Liver (tissue), 9 donors: ENCODE measurements around the gene CDH4. TPM values are rescaled to one million over a fixed set of nuclear protein-coding genes. Genes with fewer than 3 reads are reported as not detected.

Source experiments
- DNase-seq: peaks from one replicate; pipeline ENCODE4 v3.0.0-alpha.2; 2017; ENCODE audit warnings: low spot score
- H3K27ac ChIP-seq, 2 donors: one replicate each; pipeline ENCODE4 v1.7.0; 2013; ENCODE audit warnings: inconsistent platforms in 2 of 2, low read length in 2 of 2, control low read depth in 1 of 2, low read depth in 1 of 2, mild to moderate bottlenecking in 1 of 2
- H3K27me3 ChIP-seq, 4 donors: one replicate each; pipeline versions ENCODE4 v1.6.1 to v1.7.0; 2013; ENCODE audit warnings: low read length in 3 of 4, inconsistent platforms in 1 of 4, mild to moderate bottlenecking in 1 of 4, moderate library complexity in 1 of 4; ENCODE audit not compliant: control insufficient read depth in 4 of 4, insufficient read depth in 4 of 4
- H3K36me3 ChIP-seq, 4 donors: one replicate each; pipeline versions ENCODE4 v1.6.1 to v1.7.0; 2013; ENCODE audit warnings: low read length in 3 of 4, mild to moderate bottlenecking in 3 of 4, low read depth in 1 of 4, moderate library complexity in 1 of 4; ENCODE audit not compliant: control insufficient read depth in 4 of 4, insufficient read depth in 3 of 4
- H3K4me1 ChIP-seq, 4 donors: one replicate each; pipeline versions ENCODE4 v1.6.1 to v1.7.0; 2013; ENCODE audit warnings: low read length in 3 of 4, mild to moderate bottlenecking in 3 of 4, moderate library complexity in 1 of 4; ENCODE audit not compliant: control insufficient read depth in 4 of 4, insufficient read depth in 4 of 4
- H3K4me3 ChIP-seq, 3 donors: one replicate each; pipeline versions ENCODE4 v1.6.1 to v1.7.0; 2013; ENCODE audit warnings: low read length in 3 of 3, control low read depth in 1 of 3, low read depth in 1 of 3, mild to moderate bottlenecking in 1 of 3
- H3K9ac ChIP-seq, 2 donors: one replicate each; pipeline ENCODE4 v1.7.0; 2013; ENCODE audit warnings: low read length in 2 of 2, mild to moderate bottlenecking in 2 of 2, moderate library complexity in 2 of 2, control low read depth in 1 of 2, low read depth in 1 of 2
- H3K9me3 ChIP-seq, 4 donors: one replicate each; pipeline versions ENCODE4 v1.6.1 to v1.7.0; 2013; ENCODE audit warnings: low read length in 3 of 4; ENCODE audit not compliant: control insufficient read depth in 4 of 4
- ATF3 ChIP-seq: IDR thresholded peaks from 2 replicates; pipeline ENCODE4 v1.6.1; 2016; ENCODE audit warnings: antibody characterized with exemption
- CTCF ChIP-seq: fragments of 150-350 bp; IDR thresholded peaks from 2 replicates; pipeline ENCODE4 v1.5.1; 2017; ENCODE audit warnings: improper control_type of control experiment, low read depth, low read length; ENCODE audit not compliant: missing input control
- EGR1 ChIP-seq, 2 donors: IDR thresholded peaks; 2 replicates each; pipeline ENCODE4 v1.6.1; 2016 to 2018; ENCODE audit warnings: antibody characterized with exemption in 2 of 2, low read depth in 2 of 2
- FOXA1 ChIP-seq: IDR thresholded peaks from 2 replicates; pipeline ENCODE4 v1.6.1; 2016; ENCODE audit warnings: antibody characterized with exemption
- FOXA2 ChIP-seq: IDR thresholded peaks from 2 replicates; pipeline ENCODE4 v1.6.1; 2016; ENCODE audit warnings: antibody characterized with exemption
- GABPA ChIP-seq, 2 donors: IDR thresholded peaks in 1 of 2; conservative IDR thresholded peaks in 1 of 2; 2 replicates each; pipeline ENCODE4 v1.6.1; 2016; ENCODE audit warnings: antibody characterized with exemption in 2 of 2, mild to moderate bottlenecking in 1 of 2, moderate library complexity in 1 of 2
- HNF4A ChIP-seq, 2 donors: conservative IDR thresholded peaks; 2 replicates each; pipeline ENCODE4 v1.6.1; 2016; ENCODE audit warnings: antibody characterized with exemption in 2 of 2, mild to moderate bottlenecking in 2 of 2
- HNF4G ChIP-seq: IDR thresholded peaks from 2 replicates; pipeline ENCODE4 v1.6.1; 2016; ENCODE audit warnings: antibody characterized with exemption
- JUND ChIP-seq, 2 donors: IDR thresholded peaks; 2 replicates each; pipeline ENCODE4 v1.6.1; 2016; ENCODE audit warnings: antibody characterized with exemption in 2 of 2
- NR2F2 ChIP-seq: IDR thresholded peaks from 2 replicates; pipeline ENCODE4 v1.6.1; 2016; ENCODE audit warnings: antibody characterized with exemption
- RAD21 ChIP-seq, 2 donors: IDR thresholded peaks; 2 replicates each; pipeline ENCODE4 v1.6.1; 2016; ENCODE audit warnings: antibody characterized with exemption in 2 of 2, mild to moderate bottlenecking in 2 of 2
- REST ChIP-seq: IDR thresholded peaks from 2 replicates; pipeline ENCODE4 v1.6.1; 2016; ENCODE audit warnings: antibody characterized with exemption, mild to moderate bottlenecking
- RXRA ChIP-seq, 2 donors: IDR thresholded peaks; 2 replicates each; pipeline ENCODE4 v1.6.1; 2017 to 2018; ENCODE audit warnings: antibody characterized with exemption in 2 of 2, mild to moderate bottlenecking in 1 of 2
- SP1 ChIP-seq: IDR thresholded peaks from 2 replicates; pipeline ENCODE4 v1.6.1; 2018; ENCODE audit warnings: antibody characterized with exemption, mild to moderate bottlenecking
- TAF1 ChIP-seq: conservative IDR thresholded peaks from 2 replicates; pipeline ENCODE4 v1.6.1; 2016; ENCODE audit warnings: antibody characterized with exemption, mild to moderate bottlenecking
- YY1 ChIP-seq: IDR thresholded peaks from 2 replicates; pipeline ENCODE4 v1.6.1; 2016; ENCODE audit warnings: antibody characterized with exemption, mild to moderate bottlenecking
- ZBTB33 ChIP-seq: IDR thresholded peaks from 2 replicates; pipeline ENCODE4 v1.6.1; 2016; ENCODE audit warnings: antibody characterized with exemption
- WGBS: extraction: QIAGEN DNeasy Blood & Tissue Kit; methylation state at CpG from one replicate; pipeline ENCODE4 v1.1.7; 2013; 5-methylcytosine and 5-hydroxymethylcytosine counted together
- polyA plus RNA-seq, 2 donors: library from polyadenylated mRNA; stranded (reverse) in 1 of 2; unstranded in 1 of 2; fragments of 200-250 nt in 1 of 2; fragments of >200 nt in 1 of 2; fragmentation: Nextera tagmentation in 1 of 2; extraction: Ambion mirVana in 1 of 2; gene quantifications; one replicate each; pipeline versions ENCODE4 v1.2.1 to v1.2.3, GENCODE V29; 2013 to 2015
- total RNA-seq, 2 donors: library from RNA; depleted of rRNA; stranded (reverse); fragments of >200 nt; gene quantifications; one replicate each; pipeline ENCODE4 v1.2.3, GENCODE V29; 2014
- TF ChIP-seq, protein P1 (sequence below): IDR thresholded peaks from 2 replicates; pipeline ENCODE4 v1.6.1; 2016; ENCODE audit warnings: antibody characterized with exemption
- donor health status: healthy.
- donor health status: healthy.
- donor health status: healthy.
- donor health status: healthy.
- donor health status: healthy.

Gene CDH4
- total and polyA plus RNA-seq, 4 donors = 0.03 to 0.25 (median 0.19) TPM; not detected in 1

GRCh38 chr20:61839912-61840778, 588.1 kb downstream of the CDH4 start:
- H3K36me3 ChIP-seq = no peaks in the 10 kb centered on the region
- H3K4me1 ChIP-seq = no peaks in the 10 kb centered on the region
- H3K9ac ChIP-seq = no peak overlapping the region
- no peak for TF ChIP-seq RAD21 (IDR thresholded peaks at IDR 0.05)
- no peak for TF ChIP-seq CTCF
- no peak for TF ChIP-seq GABPA (IDR thresholded peaks at IDR 0.05 in 1 of 2, conservative IDR thresholded peaks at IDR 0.05 in 1 of 2)
- TF ChIP-seq HNF4G = no peak
- TF ChIP-seq FOXA1 = no peak
- TF ChIP-seq YY1 = no peak
- TF ChIP-seq ZBTB33 = no peak
- TF ChIP-seq EGR1 (IDR thresholded peaks at IDR 0.05; ENCODE audit: low read depth in 2 of 2) = no peak
- no peak for TF ChIP-seq FOXA2
- TF ChIP-seq RXRA (IDR thresholded peaks at IDR 0.05) = no peak
- TF ChIP-seq, protein P1, sequence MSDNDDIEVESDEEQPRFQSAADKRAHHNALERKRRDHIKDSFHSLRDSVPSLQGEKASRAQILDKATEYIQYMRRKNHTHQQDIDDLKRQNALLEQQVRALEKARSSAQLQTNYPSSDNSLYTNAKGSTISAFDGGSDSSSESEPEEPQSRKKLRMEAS = no peak
- no peak for TF ChIP-seq HNF4A (conservative IDR thresholded peaks at IDR 0.05)
- TF ChIP-seq SP1 = no peak
- no peak for TF ChIP-seq JUND (IDR thresholded peaks at IDR 0.05)
- TF ChIP-seq ATF3 = no peak
- no peak for TF ChIP-seq TAF1
- TF ChIP-seq NR2F2 = no peak
- WGBS = 86% methylated on average over 26 of the region's 26 CpGs
- H3K4me3 ChIP-seq = no peak overlapping the region
- DNase-seq = no peak
- H3K27ac ChIP-seq = no peak overlapping the region
- no peaks in the 10 kb centered on the region for H3K9me3 ChIP-seq
- H3K27me3 ChIP-seq = peaks cover 0 to 5% (median 0%) of the 10 kb centered on the region in 4 donors

DNA sequence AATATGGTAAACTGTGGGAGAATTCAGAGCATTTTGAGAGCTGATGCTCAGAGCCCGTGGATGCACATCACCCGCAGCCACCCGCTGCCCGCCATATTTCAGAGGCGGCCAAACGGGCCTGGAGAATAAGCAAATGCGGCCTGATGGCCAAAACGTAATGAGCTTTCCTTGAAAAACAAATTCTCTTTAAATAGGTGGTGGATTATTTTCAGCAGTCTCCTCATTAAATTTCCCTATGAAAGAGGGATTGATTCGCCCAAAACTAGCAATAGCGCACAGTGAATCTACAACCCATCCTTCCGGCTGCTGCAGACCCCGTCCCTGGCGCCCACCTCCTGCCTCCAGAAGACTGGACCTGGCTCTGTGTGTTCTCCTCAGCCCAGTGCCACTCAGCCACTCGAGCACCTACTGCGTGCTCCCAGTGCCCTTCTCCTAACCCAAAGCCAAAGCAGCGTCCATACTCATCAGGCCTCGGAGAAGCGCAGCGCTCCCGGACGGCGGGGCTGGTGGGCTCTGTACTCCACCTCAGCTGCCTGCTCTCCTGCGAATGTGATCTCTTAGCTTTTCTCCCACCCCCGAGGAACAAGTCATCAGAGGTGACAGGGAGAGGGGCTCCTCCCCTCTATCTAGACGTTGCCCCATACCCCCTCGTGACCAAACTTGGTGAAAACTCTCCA, 588.9 kb downstream of the CDH4 start:
- Histone ChIP-seq H3K9me3 (no peaks in the 10 kb centered on the region), H3K36me3 (no peaks in the 10 kb centered on the region), H3K9ac (no peak overlapping the region), H3K4me1 (no peaks in the 10 kb centered on the region), H3K4me3 (no peak overlapping the region), H3K27me3 (peaks cover 0 to 5% (median 0%) of the 10 kb centered on the region in 4 donors), H3K27ac (no peak overlapping the region)
- WGBS = 81% methylated on average over 26 of the region's 26 CpGs
- TF ChIP-seq REST (no peak), SP1 (no peak), FOXA2 (no peak), TAF1 (no peak), RAD21 (IDR thresholded peaks at IDR 0.05) (no peak), NR2F2 (no peak), JUND (IDR thresholded peaks at IDR 0.05) (no peak), ZBTB33 (no peak), RXRA (IDR thresholded peaks at IDR 0.05) (no peak), FOXA1 (no peak), HNF4A (conservative IDR thresholded peaks at IDR 0.05) (no peak), YY1 (no peak)
- DNase-seq = no peak
